HCT116 (cell line): Measurements from ENCODE around the gene ZFTA. TPM values are rescaled to one million over a fixed set of nuclear protein-coding genes. Genes with fewer than 3 reads are reported as not detected.

ENCODE experiments used
- ATAC-seq: fragments of 200-7000 bp; cut with Tn5 transposase; 2 replicates; pipeline ENCODE4 v1.9.1; 2020; ENCODE audit warnings: mild to moderate bottlenecking, moderate library complexity
- BruUV-seq: library from RNA; stranded (reverse); fragments of 400-500 nt; replicated peaks from 2 replicates; lab custom pipeline; 2021; lab: Mats Ljungman, UMichigan
- CTCF ChIA-PET: fragments of 300-600 bp; sonication (Branson Sonifier 250); formaldehyde crosslinking; loops from one replicate; lab custom pipeline; 2021; ENCODE audit warnings: antibody characterized with exemption; lab: Charles Lee
- POLR2A ChIA-PET: fragments of 300-600, 350-600 bp; sonication (Branson Sonifier 250); formaldehyde crosslinking; loops from one replicate; lab custom pipeline; 2021; ENCODE audit warnings: antibody characterized with exemption; lab: Charles Lee
- RAD21 ChIA-PET, 2 experiments: fragments of 300-600 bp; sonication (Branson Sonifier 250); formaldehyde crosslinking; loops; one replicate each; lab custom pipeline; 2023; ENCODE audit warnings: low total read pairs in 2 of 2; ENCODE audit not compliant: uncharacterized antibody in 2 of 2, unreplicated experiment in 2 of 2, low non-redundant PET in 1 of 2; lab: Charles Lee
- DNase-seq: peaks from one replicate; pipeline ENCODE4 v3.0.0-alpha.2; 2010; ENCODE audit warnings: low read depth, low spot score
- H2AFZ ChIP-seq: fragments of 200-600 bp; shearing (Covaris generic), sonication (generic); 2 replicates; pipeline ENCODE4 v1.6.1; 2017; ENCODE audit warnings: low read depth, mixed run types, mixed read lengths, antibody characterized with exemption, low read length; ENCODE audit not compliant: poor library complexity, severe bottlenecking
- H3K27ac ChIP-seq: 2 replicates; pipeline ENCODE4 v1.5.1; 2012; ENCODE audit warnings: low read depth, low read length
- H3K27me3 ChIP-seq: fragments of 200-600 bp; sonication (generic); 2 replicates; pipeline ENCODE4 v1.6.1; 2016; ENCODE audit warnings: mixed run types, low read length, mixed read lengths; ENCODE audit not compliant: insufficient read depth
- H3K36me3 ChIP-seq, 2 experiments: fragments of 200-500 bp in 1 of 2; fragments of 200-600 bp in 1 of 2; sonication (Bioruptor generic) in 1 of 2; sonication (generic) in 1 of 2; 2 replicates each; pipeline versions ENCODE4 v1.5.1 to v1.6.1; 2014 to 2016; ENCODE audit warnings: low read length in 2 of 2, inconsistent platforms in 1 of 2, mixed read lengths in 1 of 2, mixed run types in 1 of 2; ENCODE audit not compliant: insufficient read depth in 2 of 2, control insufficient read depth in 1 of 2
- H3K4me1 ChIP-seq, 2 experiments: fragments of 200-600 bp in 1 of 2; sonication (generic) in 1 of 2; 2 replicates each; pipeline versions ENCODE4 v1.5.1 to v1.6.1; 2012 to 2017; ENCODE audit warnings: low read length in 2 of 2, inconsistent platforms in 1 of 2, mild to moderate bottlenecking in 1 of 2, mixed read lengths in 1 of 2, mixed run types in 1 of 2, moderate library complexity in 1 of 2; ENCODE audit not compliant: insufficient read depth in 2 of 2, control insufficient read depth in 1 of 2
- H3K4me2 ChIP-seq: fragments of 200-600 bp; sonication (generic); 2 replicates; pipeline ENCODE4 v1.6.1; 2017; ENCODE audit warnings: mixed run types, low read length, mixed read lengths
- H3K4me3 ChIP-seq, 2 experiments: fragments of 200-600 bp in 1 of 2; sonication (generic) in 1 of 2; replicated peaks in 1 of 2; 2 replicates each; pipeline ENCODE4 v1.5.1; 2011 to 2016; ENCODE audit warnings: low read length in 2 of 2, control low read depth in 1 of 2, low read depth in 1 of 2, mild to moderate bottlenecking in 1 of 2, mixed read lengths in 1 of 2, mixed run types in 1 of 2
- H3K79me2 ChIP-seq: fragments of 200-600 bp; sonication (generic); 2 replicates; pipeline ENCODE4 v1.6.1; 2017; ENCODE audit warnings: mild to moderate bottlenecking, mixed run types, low read length, moderate library complexity, mixed read lengths; ENCODE audit not compliant: insufficient read depth
- H3K9ac ChIP-seq: fragments of 200-600 bp; sonication (generic); 2 replicates; pipeline ENCODE4 v1.6.1; 2016; ENCODE audit warnings: low read length, mixed read lengths
- H3K9me2 ChIP-seq: fragments of 200-600 bp; sonication (generic), shearing (Covaris generic); 2 replicates; pipeline ENCODE4 v1.6.1; 2017; ENCODE audit warnings: mixed run types, mild to moderate bottlenecking, moderate library complexity; ENCODE audit not compliant: insufficient read depth
- H3K9me3 ChIP-seq, 2 experiments: fragments of 200-500 bp in 1 of 2; fragments of 200-600 bp in 1 of 2; sonication (Bioruptor generic) in 1 of 2; sonication (generic) in 1 of 2; 2 replicates each; pipeline ENCODE4 v1.6.1; 2014 to 2017; ENCODE audit warnings: low read length in 2 of 2, mixed read lengths in 2 of 2, inconsistent platforms in 1 of 2, low read depth in 1 of 2, mild to moderate bottlenecking in 1 of 2, mixed run types in 1 of 2, moderate library complexity in 1 of 2; ENCODE audit not compliant: control insufficient read depth in 1 of 2, insufficient read depth in 1 of 2
- H4K20me1 ChIP-seq: fragments of 200-600 bp; sonication (generic), shearing (Covaris generic); 2 replicates; pipeline ENCODE4 v1.6.1; 2017; ENCODE audit warnings: mixed run types, mild to moderate bottlenecking, moderate library complexity; ENCODE audit not compliant: insufficient read depth
- ELF1 ChIP-seq: IDR thresholded peaks from 2 replicates; pipeline ENCODE4 v1.6.1; 2012; ENCODE audit warnings: low read depth, borderline replicate concordance
- EZH2phosphoT487 ChIP-seq: fragments of 200-600 bp; IDR thresholded peaks from 2 replicates; pipeline ENCODE4 v1.6.1; 2018; ENCODE audit warnings: antibody characterized with exemption, borderline replicate concordance
- TCF7L2 ChIP-seq: IDR thresholded peaks from 2 replicates; pipeline ENCODE4 v1.7.0; 2011; ENCODE audit warnings: borderline replicate concordance, inconsistent platforms; ENCODE audit not compliant: insufficient read depth, insufficient read length; ENCODE audit errors: extremely low read depth
- YY1 ChIP-seq: IDR thresholded peaks from 2 replicates; pipeline ENCODE4 v1.6.1; 2011; ENCODE audit warnings: low read length, low read depth, moderate library complexity, mild to moderate bottlenecking; ENCODE audit not compliant: insufficient replicate concordance; ENCODE audit errors: extremely low read depth
- ZBTB33 ChIP-seq: IDR thresholded peaks from 2 replicates; pipeline ENCODE4 v1.6.1; 2011; ENCODE audit warnings: mild to moderate bottlenecking, low read length, moderate library complexity; ENCODE audit not compliant: insufficient replicate concordance; ENCODE audit errors: extremely low read depth
- ZFX ChIP-seq: fragments of 450-650 bp; IDR thresholded peaks from 2 replicates; pipeline ENCODE4 v1.6.1; 2017
- intact Hi-C: fragments of 100-400 bp; cut with micrococcal nuclease; formaldehyde crosslinking; loops from 2 replicates; pipeline ENCODE4 v1.10.0; 2022
- total RNA-seq: library from RNA; stranded (reverse); gene quantifications from one replicate; pipeline ENCODE4 v1.2.1, GENCODE V29; 2021; ENCODE audit not compliant: unreplicated experiment

Gene ZFTA
- total RNA-seq, 1 experiment from 2014 or later = 14.7 TPM

GRCh38 chr11:63749624-63750023 is 19.0 kb downstream of the ZFTA start:
- H3K79me2 ChIP-seq = peaks cover 6% of the 10 kb centered on the region; the same call in 1 of the 2 replicates
- intact Hi-C loops = no loop called here

GRCh38 chr11:63747011-63747410 is 21.6 kb downstream of the ZFTA start:
- DNase-seq (no peak), ATAC-seq (no peak)
- Histone ChIP-seq H3K9me2 (no peaks in the 10 kb centered on the region), H3K4me3 (no peak overlapping the region), H3K4me2 (no peak overlapping the region), H2AFZ (no peak overlapping the region), H3K9me3 (no peaks in the 10 kb centered on the region), H3K27me3 (no peaks in the 10 kb centered on the region), H3K36me3 (peaks cover 0 to 4% of the 10 kb centered on the region in 2 experiments; a peak in 2 of 4 replicates), H4K20me1 (no peaks in the 10 kb centered on the region), H3K4me1 (no peaks in the 10 kb centered on the region), H3K27ac (no peak overlapping the region), H3K9ac (no peak overlapping the region), H3K79me2 (peaks cover 12% of the 10 kb centered on the region; the same call in 1 of the 2 replicates)
- TF ChIP-seq TCF7L2 = no peak
- no peak for TF ChIP-seq EZH2phosphoT487
- TF ChIP-seq YY1 = no peak
- TF ChIP-seq ELF1 = no peak
- TF ChIP-seq ZBTB33 = no peak
- BruUV-seq = no TSS peak
- ChIA-PET RAD21 (no interaction called here), POLR2A (no interaction called here), CTCF (no interaction called here)
- intact Hi-C loops = no loop called here

More at GRCh38 chr11:63749624-63750023, 19.0 kb downstream of the ZFTA start:
- Histone ChIP-seq H3K4me3 (no peak overlapping the region), H3K27ac (no peak overlapping the region), H2AFZ (no peak overlapping the region), H4K20me1 (no peaks in the 10 kb centered on the region), H3K9me3 (no peaks in the 10 kb centered on the region), H3K9ac (no peak overlapping the region), H3K4me1 (no peaks in the 10 kb centered on the region), H3K9me2 (no peaks in the 10 kb centered on the region), H3K27me3 (no peaks in the 10 kb centered on the region), H3K4me2 (no peak overlapping the region), H3K36me3 (peaks cover 0 to 11% of the 10 kb centered on the region in 2 experiments; a peak in 3 of 4 replicates)
- CTCF ChIA-PET = interaction anchor here (0.8 kb wide), 1 partner anchor 12 kb away, joined by 3 read pairs; no protein-coding TSS in a partner anchor
- DNase-seq = no peak
- no TSS peak for BruUV-seq
- TF ChIP-seq ZBTB33 (no peak), ZFX (no peak)
- POLR2A ChIA-PET = no interaction called here
- ATAC-seq = no peak
- RAD21 ChIA-PET = no interaction called here
